Measurements from ENCODE around the gene LONRF3.

DNA sequence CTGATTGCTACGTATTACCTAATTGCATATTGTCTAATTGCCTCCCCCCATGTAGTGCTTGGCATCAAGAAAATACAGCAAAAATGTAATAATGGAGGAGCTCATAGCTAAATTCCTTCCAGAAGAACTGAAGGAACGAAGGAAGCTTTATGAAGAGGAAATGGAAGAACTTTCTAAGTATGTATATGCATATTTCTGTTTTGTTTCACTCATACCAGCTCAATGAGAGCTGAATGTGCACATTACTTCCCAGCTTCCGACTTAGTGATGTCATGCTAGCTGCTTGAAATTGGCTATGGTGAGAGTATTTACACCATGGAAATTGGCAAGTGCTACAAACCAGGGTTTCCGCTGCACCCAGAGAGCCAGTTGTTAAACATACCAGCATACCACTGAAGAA, 34.7 kb downstream of the LONRF3 start:
- TF ChIP-seq, protein P1, sequence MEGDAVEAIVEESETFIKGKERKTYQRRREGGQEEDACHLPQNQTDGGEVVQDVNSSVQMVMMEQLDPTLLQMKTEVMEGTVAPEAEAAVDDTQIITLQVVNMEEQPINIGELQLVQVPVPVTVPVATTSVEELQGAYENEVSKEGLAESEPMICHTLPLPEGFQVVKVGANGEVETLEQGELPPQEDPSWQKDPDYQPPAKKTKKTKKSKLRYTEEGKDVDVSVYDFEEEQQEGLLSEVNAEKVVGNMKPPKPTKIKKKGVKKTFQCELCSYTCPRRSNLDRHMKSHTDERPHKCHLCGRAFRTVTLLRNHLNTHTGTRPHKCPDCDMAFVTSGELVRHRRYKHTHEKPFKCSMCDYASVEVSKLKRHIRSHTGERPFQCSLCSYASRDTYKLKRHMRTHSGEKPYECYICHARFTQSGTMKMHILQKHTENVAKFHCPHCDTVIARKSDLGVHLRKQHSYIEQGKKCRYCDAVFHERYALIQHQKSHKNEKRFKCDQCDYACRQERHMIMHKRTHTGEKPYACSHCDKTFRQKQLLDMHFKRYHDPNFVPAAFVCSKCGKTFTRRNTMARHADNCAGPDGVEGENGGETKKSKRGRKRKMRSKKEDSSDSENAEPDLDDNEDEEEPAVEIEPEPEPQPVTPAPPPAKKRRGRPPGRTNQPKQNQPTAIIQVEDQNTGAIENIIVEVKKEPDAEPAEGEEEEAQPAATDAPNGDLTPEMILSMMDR (IDR thresholded peaks at IDR 0.05), result no peak
- TF ChIP-seq POLR2A (IDR thresholded peaks at IDR 0.05) (no peak), POLR2AphosphoS5 (IDR thresholded peaks at IDR 0.05) (no peak)
